SK-N-MC (cell line): ENCODE measurements around the gene ALOX12B.

Source experiments
- EZH2 ChIP-seq: fragments of 200-600 bp; sonication (generic); IDR thresholded peaks from one replicate; pipeline ENCODE4 v1.6.1; 2017; ENCODE audit warnings: antibody characterized with exemption
- POLR2AphosphoS5 ChIP-seq: IDR thresholded peaks from 2 replicates; pipeline ENCODE4 v1.6.1; 2012; ENCODE audit warnings: mild to moderate bottlenecking, low read depth, low read length, borderline replicate concordance

- no peak for TF ChIP-seq POLR2AphosphoS5
- no peak for TF ChIP-seq EZH2
These were observed 30.7 kb upstream of the ALOX12B start, which contains the start of gene ALOXE3 for GRCh38 chr17:8117980-8118768.
